Choroid plexus epithelial cell (primary cell): ENCODE measurements around the gene SIDT2.
"Not testable (repeated sequence)": the region's sequence is repeated elsewhere in the genome, so short reads cannot be mapped to it uniquely, and the experiment has no call there.

Source experiments
- DNase-seq: peaks from one replicate; pipeline ENCODE4 v3.0.0-alpha.2; 2010; ENCODE audit warnings: low read depth
- H3K4me3 ChIP-seq: 2 replicates; pipeline ENCODE4 v1.5.1; 2011; ENCODE audit warnings: low read depth, mild to moderate bottlenecking, control low read depth, low read length, moderate library complexity
- CTCF ChIP-seq: conservative IDR thresholded peaks from 2 replicates; pipeline ENCODE4 v1.5.1; 2011; ENCODE audit warnings: low read depth, mild to moderate bottlenecking, control low read depth, inconsistent platforms, low read length, moderate library complexity

Gene SIDT2

DNA sequence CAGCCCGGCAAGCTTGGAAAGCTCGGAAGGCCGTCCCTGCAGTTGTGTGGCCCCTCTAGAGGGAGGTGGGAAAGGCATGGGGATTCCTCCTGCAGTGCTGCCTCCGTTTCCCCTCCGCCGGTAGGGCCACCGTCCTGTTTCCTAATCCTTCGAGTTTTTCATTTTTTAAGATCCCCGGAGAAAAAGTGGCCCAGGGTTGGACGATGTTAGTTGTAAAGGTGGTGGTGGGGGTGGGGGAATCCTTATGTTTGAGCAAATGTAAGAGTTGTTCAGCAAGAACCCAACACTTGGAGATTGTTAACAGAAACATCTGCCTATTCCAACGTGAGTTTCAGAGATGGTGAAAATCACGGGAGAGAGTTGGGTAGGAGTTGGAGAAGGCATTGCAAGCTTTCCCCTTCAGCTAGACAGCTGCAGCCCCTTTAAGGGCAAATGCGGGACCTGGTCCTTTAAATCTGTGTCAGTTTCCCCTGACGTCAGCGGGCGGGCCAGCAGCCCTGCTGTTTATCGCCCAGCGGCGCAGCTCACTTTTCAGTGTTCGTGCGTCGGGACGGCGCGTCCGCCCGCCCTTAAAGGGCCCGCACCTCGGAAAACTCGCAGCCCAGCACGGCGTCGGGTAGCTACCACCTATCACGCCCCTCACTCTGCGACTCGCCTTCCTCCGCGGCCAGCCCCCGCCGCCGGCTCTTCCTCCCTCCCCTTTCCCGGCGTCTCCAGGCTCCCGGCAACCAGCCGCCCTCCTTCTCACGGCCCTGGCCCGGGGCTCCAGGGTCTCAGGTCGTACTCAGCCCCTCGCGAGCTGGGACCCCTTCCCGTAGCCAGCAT, at the start of gene SIDT2:
Gene SIDT2, plus strand, starts transcription at position 534 of the 825 bp plus-strand sequence. CDS start 521 bp downstream, outside the sequence.
- peak within 1 kb of the TSS; percentile 77 for H3K4me3 ChIP-seq

GRCh38 chr11:117130396-117130795, 48.1 kb upstream of the SIDT2 start:
- H3K4me3 ChIP-seq, DNase-seq: not testable (repeated sequence)

More for the DNA sequence above, at the start of gene SIDT2:
- no peak for TF ChIP-seq CTCF
- DNase-seq: peak; percentile 96

DNA sequence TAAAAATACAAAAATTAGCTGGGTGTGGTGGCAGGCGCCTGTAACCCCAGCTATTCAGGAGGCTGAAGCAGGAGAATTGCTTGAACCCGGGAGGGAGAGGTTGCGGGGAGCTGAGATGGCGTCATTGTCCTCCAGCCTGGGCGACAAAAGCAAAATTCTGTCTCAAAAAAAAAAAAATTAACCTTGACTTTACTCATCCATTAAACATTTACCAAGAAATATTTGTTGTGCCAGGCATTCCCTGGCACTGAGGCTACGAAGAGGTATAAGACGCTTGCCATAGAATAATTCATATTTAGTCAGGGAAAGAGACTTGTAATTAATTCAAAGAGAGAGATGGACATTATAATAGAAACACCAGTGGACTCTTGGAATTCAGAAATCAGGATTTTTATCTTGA, 47.7 kb upstream of the SIDT2 start:
- no peak overlapping the region for H3K4me3 ChIP-seq
- no peak for DNase-seq
- no peak for TF ChIP-seq CTCF

DNA sequence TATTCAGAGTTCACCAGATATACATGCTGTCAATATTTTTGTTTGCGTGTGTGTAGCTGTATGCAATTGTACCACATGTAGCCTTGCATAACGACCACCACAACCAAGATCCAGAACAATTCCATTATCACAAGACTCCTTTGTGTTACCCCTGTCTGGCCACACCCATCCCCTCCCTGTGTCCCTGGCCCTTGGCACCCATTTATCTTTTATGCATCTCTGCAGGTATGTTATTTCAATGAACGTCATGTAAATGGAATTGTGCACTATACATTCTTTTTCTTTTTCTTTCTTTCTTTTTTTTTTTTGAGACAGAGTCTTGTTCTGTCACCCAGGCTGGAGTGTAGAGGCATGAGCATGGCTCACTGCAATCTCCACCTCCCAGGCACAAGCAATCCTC, 44.1 kb upstream of the SIDT2 start:
- TF ChIP-seq CTCF: no peak
- no peak for DNase-seq
- H3K4me3 ChIP-seq: no peak overlapping the region

- not testable (repeated sequence) for DNase-seq
These were observed 43.6 kb upstream of the SIDT2 start for GRCh38 chr11:117134979-117135378.

GRCh38 chr11:117137223-117138086, 41.1 kb upstream of the SIDT2 start:
- not testable (repeated sequence) for DNase-seq, H3K4me3 ChIP-seq

More at GRCh38 chr11:117134979-117135378, 43.6 kb upstream of the SIDT2 start:
- not testable (repeated sequence) for H3K4me3 ChIP-seq

- DNase-seq: peak; percentile 73
- peak overlapping the region; percentile 86 for H3K4me3 ChIP-seq
- TF ChIP-seq CTCF: no peak
These were observed 35.2 kb upstream of the SIDT2 start for GRCh38 chr11:117143390-117143789.

GRCh38 chr11:117143871-117144476, 34.6 kb upstream of the SIDT2 start, which contains the start of gene PAFAH1B2:
PAFAH1B2 (plus strand) TSS chr11:117144287; CDS start chr11:117152448, 8,161 bp downstream.
- H3K4me3 ChIP-seq: peak within 1 kb of the TSS; percentile 86
- TF ChIP-seq CTCF: no peak
- DNase-seq: peak; percentile 90
